A549 treated with CpdA at 1 μM for 4 hours (cell line): ENCODE results near the gene SDHAF2. TPM values are rescaled to one million over a fixed set of nuclear protein-coding genes. Genes with fewer than 3 reads are reported as not detected.

Experiments used
- total RNA-seq: library from RNA; stranded (reverse); fragments of 200-300 nt; extraction: Qiagen RNA extraction; gene quantifications from 5 replicates; pipeline ENCODE4 v1.2.3, GENCODE V29; 2022; ENCODE audit warnings: low read depth

Gene SDHAF2
- 32.1 to 50.3 TPM (median 46.1 TPM) in 5 replicates for total RNA-seq

GRCh38 chr11:61429691-61430582, at the start of gene SDHAF2, which contains the start of gene CPSF7:
SDHAF2 (plus strand) TSS chr11:61430124; CDS start chr11:61430147, 23 bp downstream.
CPSF7 (minus strand) TSS chr11:61429975; CDS start chr11:61429235, 740 bp downstream.

Other genes with a start within 250 kb of the SDHAF2 start
- not detected in 5 replicates for gene PGA3, start 226.6 kb upstream of the SDHAF2 start, total RNA-seq
- gene PGA4, start 207.8 kb upstream of the SDHAF2 start, total RNA-seq = not detected in 5 replicates
- not detected in 5 replicates for gene PGA5, start 188.9 kb upstream of the SDHAF2 start, total RNA-seq
- gene VWCE, start 134.8 kb upstream of the SDHAF2 start, total RNA-seq = 0.55 to 0.91 TPM (median 0.64 TPM) in 5 replicates
- gene DDB1, start 97.0 kb upstream of the SDHAF2 start, total RNA-seq = 164 to 177 TPM (median 170 TPM) in 5 replicates
- gene TKFC, start 96.9 kb upstream of the SDHAF2 start, total RNA-seq = 42.7 to 75.6 TPM (median 69.4 TPM) in 5 replicates
- 36.8 to 47.2 TPM (median 44.5 TPM) in 5 replicates for gene CYB561A3, start 68.2 kb upstream of the SDHAF2 start, total RNA-seq
- 94.4 to 122 TPM (median 113 TPM) in 5 replicates for gene TMEM138, start 67.8 kb upstream of the SDHAF2 start, total RNA-seq
- gene TMEM216, start 37.5 kb upstream of the SDHAF2 start, total RNA-seq = 16.0 to 19.4 TPM (median 17.9 TPM) in 5 replicates
- 70.5 to 77.6 TPM (median 70.8 TPM) in 5 replicates for gene CPSF7, start 149 bp upstream of the SDHAF2 start, total RNA-seq
- gene LRRC10B, start 78.6 kb downstream of the SDHAF2 start, total RNA-seq = 0.08 to 0.20 TPM (median 0.16 TPM) in 5 replicates
- 0.69 to 1.1 TPM (median 1.1 TPM) in 5 replicates for gene SYT7, start 151.0 kb downstream of the SDHAF2 start, total RNA-seq